ENCODE data around the gene BCL2A1. TPM values are rescaled to one million over a fixed set of nuclear protein-coding genes. Genes with fewer than 3 reads are reported as not detected.

The BCL2A1 gene
- total RNA-seq, 2 donors from 2014 or later, result not detected

DNA sequence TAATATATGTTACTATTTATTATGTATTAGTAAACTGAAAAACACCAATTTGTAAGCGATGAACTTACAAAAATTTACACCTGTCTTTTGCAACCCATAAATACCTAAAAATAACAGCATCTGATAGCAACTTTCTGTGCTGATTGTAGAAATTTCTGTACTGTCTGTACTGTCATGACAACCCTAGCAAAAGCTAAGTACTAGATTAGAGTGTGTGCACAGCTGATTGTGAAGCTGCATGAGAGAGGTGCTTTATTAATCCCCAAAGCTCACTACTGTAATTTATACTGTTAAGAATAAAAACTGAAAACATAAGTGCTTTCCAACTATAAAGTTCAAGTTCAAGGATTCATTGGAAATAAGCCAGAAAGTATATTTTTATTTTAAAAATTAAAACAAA lies 815 bp downstream of the BCL2A1 start:
- Histone ChIP-seq H3K9ac (ENCODE audit: extremely low read depth, low read length, poor library complexity, severe bottlenecking) (no peak overlapping the region), H3K4me3 (ENCODE audit: low read length) (no peak overlapping the region)
- H3K27me3 Mint-ChIP-seq (ENCODE audit: insufficient read depth), result no peaks in the 10 kb centered on the region

DNA sequence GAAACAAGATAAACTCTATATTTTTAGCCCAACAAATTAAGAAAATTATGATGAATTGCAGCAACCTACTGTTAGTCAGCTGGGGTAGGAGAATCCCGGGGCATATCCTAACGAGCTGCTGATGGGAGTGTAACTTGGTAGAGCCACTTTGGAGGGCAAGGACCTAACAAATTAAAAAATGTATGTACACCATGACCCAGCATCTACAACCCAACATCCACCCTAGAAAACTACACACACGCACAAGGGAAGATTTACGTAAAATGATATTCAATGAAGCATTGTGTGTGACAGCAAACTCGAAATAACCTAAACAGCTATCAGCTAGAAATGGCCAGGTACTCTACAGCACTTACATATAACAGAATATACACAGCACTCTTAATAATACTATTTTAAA lies 1.9 kb downstream of the BCL2A1 start:
- TF ChIP-seq, protein P1, sequence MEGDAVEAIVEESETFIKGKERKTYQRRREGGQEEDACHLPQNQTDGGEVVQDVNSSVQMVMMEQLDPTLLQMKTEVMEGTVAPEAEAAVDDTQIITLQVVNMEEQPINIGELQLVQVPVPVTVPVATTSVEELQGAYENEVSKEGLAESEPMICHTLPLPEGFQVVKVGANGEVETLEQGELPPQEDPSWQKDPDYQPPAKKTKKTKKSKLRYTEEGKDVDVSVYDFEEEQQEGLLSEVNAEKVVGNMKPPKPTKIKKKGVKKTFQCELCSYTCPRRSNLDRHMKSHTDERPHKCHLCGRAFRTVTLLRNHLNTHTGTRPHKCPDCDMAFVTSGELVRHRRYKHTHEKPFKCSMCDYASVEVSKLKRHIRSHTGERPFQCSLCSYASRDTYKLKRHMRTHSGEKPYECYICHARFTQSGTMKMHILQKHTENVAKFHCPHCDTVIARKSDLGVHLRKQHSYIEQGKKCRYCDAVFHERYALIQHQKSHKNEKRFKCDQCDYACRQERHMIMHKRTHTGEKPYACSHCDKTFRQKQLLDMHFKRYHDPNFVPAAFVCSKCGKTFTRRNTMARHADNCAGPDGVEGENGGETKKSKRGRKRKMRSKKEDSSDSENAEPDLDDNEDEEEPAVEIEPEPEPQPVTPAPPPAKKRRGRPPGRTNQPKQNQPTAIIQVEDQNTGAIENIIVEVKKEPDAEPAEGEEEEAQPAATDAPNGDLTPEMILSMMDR (conservative IDR thresholded peaks at IDR 0.05), result no peak
- H3K27me3 Mint-ChIP-seq (ENCODE audit: insufficient read depth), result no peaks in the 10 kb centered on the region
- 88% methylated on average over 5 of the region's 5 CpGs; no CpG with 5 or more reads in 1 of the 2 experiments for WGBS, 2 experiments (ENCODE audit: insufficient coverage in 1 of 2, insufficient read length in 1 of 2)
- H3K27me3 ChIP-seq (ENCODE audit: control insufficient read depth, insufficient read depth, low read length, poor library complexity, severe bottlenecking), result no peaks in the 10 kb centered on the region
- DNase-seq, result no peak
- no peaks in the 10 kb centered on the region for H3K4me1 Mint-ChIP-seq
- no peak overlapping the region for H3K4me3 Mint-ChIP-seq
- H3K27ac ChIP-seq (ENCODE audit: low read depth, low read length), result no peak overlapping the region
- H3K4me3 ChIP-seq (ENCODE audit: low read length), result no peak overlapping the region
- no peaks in the 10 kb centered on the region for H3K9me3 ChIP-seq (ENCODE audit: control insufficient read depth, low read length)
- no peak overlapping the region for H3K27ac Mint-ChIP-seq
- no peaks in the 10 kb centered on the region for H3K9me3 Mint-ChIP-seq
- no peaks in the 10 kb centered on the region for H3K36me3 Mint-ChIP-seq (ENCODE audit: low read depth)
- H3K4me1 ChIP-seq (ENCODE audit: control insufficient read depth, insufficient read depth, low read length), result no peaks in the 10 kb centered on the region
- no peak overlapping the region for H3K9ac ChIP-seq (ENCODE audit: extremely low read depth, low read length, poor library complexity, severe bottlenecking)
- H3K36me3 ChIP-seq (ENCODE audit: control insufficient read depth, insufficient read depth, low read length), result no peaks in the 10 kb centered on the region

More for the DNA sequence above, 815 bp downstream of the BCL2A1 start:
- Mint-ChIP-seq H3K4me1 (no peaks in the 10 kb centered on the region), H3K9me3 (no peaks in the 10 kb centered on the region), H3K27ac (no peak overlapping the region), H3K4me3 (no peak overlapping the region), H3K36me3 (ENCODE audit: low read depth) (no peaks in the 10 kb centered on the region)
- 80 to 100% methylated on average over 1 of the region's 1 CpG for WGBS, 2 experiments (ENCODE audit: insufficient coverage in 1 of 2, insufficient read length in 1 of 2)
- H3K27me3 ChIP-seq (ENCODE audit: control insufficient read depth, insufficient read depth, low read length, poor library complexity, severe bottlenecking), result no peaks in the 10 kb centered on the region
- no peaks in the 10 kb centered on the region for H3K9me3 ChIP-seq (ENCODE audit: control insufficient read depth, low read length)
- no peak for DNase-seq
- TF ChIP-seq, protein P1 (conservative IDR thresholded peaks at IDR 0.05), result no peak
- H3K4me1 ChIP-seq (ENCODE audit: control insufficient read depth, insufficient read depth, low read length), result no peaks in the 10 kb centered on the region
- H3K27ac ChIP-seq (ENCODE audit: low read depth, low read length), result no peak overlapping the region
- H3K36me3 ChIP-seq (ENCODE audit: control insufficient read depth, insufficient read depth, low read length), result no peaks in the 10 kb centered on the region

DNA sequence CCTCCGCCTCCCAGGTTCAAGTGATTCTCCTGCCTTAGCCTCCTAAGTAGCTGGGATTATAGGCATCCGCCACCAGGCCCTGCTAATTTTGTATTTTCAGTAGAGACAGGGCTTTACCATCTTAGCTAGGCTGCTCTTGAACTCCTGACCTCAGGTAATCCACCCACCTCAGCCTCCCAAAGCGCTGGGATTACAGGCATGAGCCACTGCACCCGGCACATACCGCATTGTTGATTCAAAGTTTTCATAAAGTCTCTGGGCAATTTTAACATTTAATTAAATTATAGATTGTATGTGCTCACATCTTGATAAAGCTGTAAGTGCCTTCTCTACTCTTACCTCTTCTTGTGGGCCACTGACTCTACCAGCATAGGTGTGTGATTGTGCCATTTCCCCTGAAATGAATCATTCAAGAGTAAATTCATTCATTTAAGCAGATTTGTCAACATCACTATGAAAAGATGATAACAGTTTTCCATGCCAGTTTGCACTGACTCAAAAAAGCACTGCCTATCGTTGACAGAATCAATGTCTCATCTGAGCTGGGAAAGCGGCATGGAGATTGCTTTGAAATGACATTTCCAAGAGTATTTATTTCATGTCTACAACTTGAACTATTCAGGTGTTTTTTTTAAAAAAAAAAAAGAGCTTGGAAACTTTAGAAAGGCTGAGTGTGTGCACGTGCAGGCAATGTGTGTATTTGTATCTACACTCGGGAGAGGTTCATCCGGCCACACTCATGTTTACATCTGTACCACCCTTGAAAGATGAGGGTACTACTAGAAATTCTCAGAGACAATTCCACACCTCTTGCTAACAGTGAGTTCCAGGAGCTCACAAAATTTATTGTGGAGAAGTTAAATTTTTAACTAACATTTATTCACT lies 3.5 kb downstream of the BCL2A1 start:
- H3K27ac ChIP-seq (ENCODE audit: low read depth, low read length), result no peak overlapping the region
- 94 to 97% methylated on average over 5 to 9 of the region's 10 CpGs for WGBS, 2 experiments (ENCODE audit: insufficient coverage in 1 of 2, insufficient read length in 1 of 2)
- no peaks in the 10 kb centered on the region for H3K36me3 Mint-ChIP-seq (ENCODE audit: low read depth)
- no peaks in the 10 kb centered on the region for H3K27me3 ChIP-seq (ENCODE audit: control insufficient read depth, insufficient read depth, low read length, poor library complexity, severe bottlenecking)
- no peaks in the 10 kb centered on the region for H3K9me3 Mint-ChIP-seq
- H3K27me3 Mint-ChIP-seq (ENCODE audit: insufficient read depth), result no peaks in the 10 kb centered on the region
- H3K36me3 ChIP-seq (ENCODE audit: control insufficient read depth, insufficient read depth, low read length), result no peaks in the 10 kb centered on the region
- H3K9me3 ChIP-seq (ENCODE audit: control insufficient read depth, low read length), result no peaks in the 10 kb centered on the region
- no peak overlapping the region for H3K27ac Mint-ChIP-seq
- TF ChIP-seq, protein P1 (conservative IDR thresholded peaks at IDR 0.05), result no peak
- H3K4me3 Mint-ChIP-seq, result no peak overlapping the region
- H3K4me1 Mint-ChIP-seq, result no peaks in the 10 kb centered on the region
- no peaks in the 10 kb centered on the region for H3K4me1 ChIP-seq (ENCODE audit: control insufficient read depth, insufficient read depth, low read length)
- H3K9ac ChIP-seq (ENCODE audit: extremely low read depth, low read length, poor library complexity, severe bottlenecking), result no peak overlapping the region
- H3K4me3 ChIP-seq (ENCODE audit: low read length), result no peak overlapping the region
- no peak for DNase-seq

Data from endodermal cell (in vitro differentiated cells).